NCI-H2227 treated with DMSO at 0.1 percent for 48 hours (cell line): ENCODE data around the gene MDFIC.

ENCODE experiments used
- DNase-seq: peaks from one replicate; lab custom pipeline; 2025; lab: John Stamatoyannopoulos, UW

The MDFIC gene

DNA sequence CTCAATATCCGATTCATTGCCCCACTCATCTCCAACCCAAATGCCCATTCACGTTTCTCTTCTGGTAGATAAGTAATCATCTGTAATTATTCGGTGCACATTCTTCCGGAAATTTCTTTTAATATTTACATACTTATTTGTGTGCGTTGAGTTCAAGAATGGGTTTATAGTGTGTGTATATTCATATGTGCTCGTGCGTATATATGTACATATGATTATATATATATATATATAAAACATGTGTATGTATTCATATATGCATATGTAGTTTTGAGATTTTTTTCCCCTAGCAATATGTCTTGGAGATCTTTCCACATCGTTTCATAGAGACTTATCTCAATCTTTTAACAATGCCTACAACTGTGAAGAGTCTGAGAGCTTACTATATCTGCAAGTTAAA, 118.2 kb downstream of the MDFIC start:
- no peak for DNase-seq

DNA sequence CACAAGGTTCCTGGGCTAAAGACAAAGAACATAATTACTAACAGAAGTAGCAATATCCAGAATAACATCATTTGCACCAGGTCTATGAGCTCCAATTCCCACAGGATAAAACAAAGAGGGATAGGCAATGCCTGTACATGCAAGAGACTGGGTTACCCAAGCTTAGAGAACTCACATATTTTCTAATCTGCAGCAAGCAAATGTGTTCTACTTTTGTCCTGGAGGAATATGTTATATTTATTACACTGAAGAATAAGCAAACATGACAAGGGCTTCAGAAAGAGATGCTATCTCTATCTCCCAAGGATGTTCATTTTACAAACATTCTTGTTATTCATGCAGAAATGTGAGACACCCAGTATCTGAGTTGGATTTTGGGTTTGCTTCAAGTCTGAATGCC, 118.6 kb downstream of the MDFIC start:
- no peak for DNase-seq

GRCh38 chr7:115042596-115042995, 120.7 kb downstream of the MDFIC start:
- no peak for DNase-seq

DNA sequence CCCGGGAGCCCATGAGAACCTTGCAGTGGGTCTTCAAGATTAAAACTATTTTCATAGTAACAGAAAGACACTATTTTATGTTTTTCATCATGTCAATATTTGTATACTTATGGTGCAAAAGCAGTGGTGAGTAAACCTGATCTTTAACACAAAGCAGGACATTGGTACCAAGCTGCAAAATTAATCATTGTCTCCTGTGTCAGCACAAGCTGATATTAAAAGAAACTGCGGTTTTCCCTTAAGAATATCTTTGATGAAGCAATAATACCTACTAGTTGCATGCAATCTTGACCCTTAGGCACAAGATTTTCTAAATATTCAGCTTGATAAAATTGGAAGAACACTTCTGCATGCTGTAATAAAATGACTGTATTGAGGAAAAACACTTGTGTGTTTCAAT, 121.7 kb downstream of the MDFIC start:
- DNase-seq, result no peak

GRCh38 chr7:115044224-115044623, 122.3 kb downstream of the MDFIC start:
- DNase-seq, result no peak

- DNase-seq, result no peak
Observed at GRCh38 chr7:115047958-115048720, 126.2 kb downstream of the MDFIC start.

DNA sequence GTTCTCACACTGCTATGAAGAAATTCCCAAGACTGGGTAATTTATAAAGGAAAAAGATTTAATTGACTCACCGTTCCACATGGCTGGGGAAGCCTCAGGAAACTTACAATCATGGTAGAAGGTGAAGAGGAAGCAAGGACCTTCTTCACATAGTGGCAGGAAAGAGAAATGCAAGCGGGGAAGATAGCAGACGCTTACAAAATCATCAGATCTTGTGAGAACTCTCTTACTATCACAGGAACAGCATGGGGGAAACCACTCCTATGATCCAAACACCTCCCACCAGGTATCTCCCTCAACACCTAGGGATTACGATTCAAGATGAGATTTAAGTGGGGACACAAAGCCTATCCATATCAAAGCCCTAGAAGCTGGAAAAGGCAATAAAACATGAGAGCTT, 130.8 kb downstream of the MDFIC start:
- DNase-seq, result no peak

GRCh38 chr7:115054478-115055065, 132.7 kb downstream of the MDFIC start:
- no peak for DNase-seq

DNA sequence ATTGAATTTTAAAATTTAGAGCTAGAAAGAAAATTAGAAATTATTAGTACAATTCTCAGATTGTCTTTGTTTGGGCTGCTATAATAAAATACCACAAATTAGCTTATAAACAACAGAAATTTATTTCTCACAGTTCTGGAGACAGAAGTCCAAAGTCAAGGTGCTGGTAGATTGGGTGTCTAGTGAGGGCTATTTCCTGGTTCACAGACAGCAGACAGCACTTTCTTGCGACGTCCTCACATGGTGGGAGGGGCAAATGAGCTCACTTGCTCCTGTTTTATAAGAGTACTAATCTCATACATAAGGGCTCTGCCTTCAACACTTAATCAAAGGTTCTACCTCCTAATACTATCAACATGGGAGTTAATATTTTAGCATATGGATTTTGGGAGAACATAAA, 134.1 kb downstream of the MDFIC start:
- DNase-seq, result no peak

DNA sequence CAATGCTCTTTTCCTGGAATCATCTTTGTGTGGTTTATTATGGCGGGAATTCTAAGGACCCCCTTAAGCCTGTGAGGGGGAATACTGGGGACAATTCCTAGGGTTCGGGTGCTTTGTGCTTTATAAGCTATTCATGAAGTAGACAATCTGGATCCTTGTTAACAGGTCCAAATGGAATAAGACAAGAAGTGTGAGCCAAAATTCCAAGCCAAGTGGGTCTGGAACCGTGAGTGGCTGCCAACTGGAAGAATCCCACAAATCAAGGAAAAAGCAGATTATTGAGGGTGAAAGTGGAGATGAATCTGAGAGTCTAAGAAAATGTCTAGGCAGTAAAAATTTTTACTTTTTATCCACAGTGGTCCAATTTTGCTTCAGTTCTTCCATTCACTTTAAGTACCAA, 136.8 kb downstream of the MDFIC start:
- DNase-seq, result no peak

DNA sequence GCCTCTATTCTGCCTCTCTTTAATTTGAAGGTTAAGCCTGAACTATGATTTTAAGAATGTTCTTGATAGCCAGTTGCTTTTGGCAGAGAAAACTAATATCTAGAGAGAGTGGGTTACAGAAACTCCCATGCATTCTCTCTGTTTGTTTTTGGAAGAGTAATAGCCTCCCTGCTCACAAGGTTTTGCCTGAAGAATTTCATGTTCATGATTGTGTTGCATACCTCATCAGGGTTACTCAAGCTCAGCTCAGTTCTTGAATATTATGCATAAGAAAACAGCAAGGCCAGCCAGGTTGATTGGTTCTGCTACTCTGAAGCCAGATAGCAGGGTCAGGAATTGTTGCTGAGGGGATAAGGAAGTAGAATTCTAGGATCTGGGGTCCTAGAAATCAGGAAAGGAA, 137.4 kb downstream of the MDFIC start:
- no peak for DNase-seq

- DNase-seq, result no peak
Observed at GRCh38 chr7:115060095-115060870, 138.4 kb downstream of the MDFIC start.

DNA sequence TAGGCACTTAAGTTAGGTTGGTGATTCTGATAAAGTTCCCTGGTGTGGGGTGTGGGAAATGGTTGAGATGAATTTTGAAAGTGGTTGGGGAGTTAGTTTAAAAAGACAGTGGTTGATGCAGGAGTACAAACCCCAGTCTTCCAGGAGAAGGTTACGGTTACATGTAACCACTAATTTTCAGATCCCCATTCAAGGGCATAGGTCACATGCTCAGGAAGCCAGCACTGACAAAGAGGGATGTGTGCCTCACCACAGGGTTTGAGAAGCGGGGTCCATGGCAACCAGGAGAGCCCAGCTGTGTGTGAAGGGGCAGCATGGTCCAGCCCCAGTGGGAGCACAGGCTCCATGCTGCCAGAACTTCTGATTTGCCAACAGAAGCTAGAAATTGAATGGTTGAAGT, 144.2 kb downstream of the MDFIC start:
- DNase-seq, result no peak

DNA sequence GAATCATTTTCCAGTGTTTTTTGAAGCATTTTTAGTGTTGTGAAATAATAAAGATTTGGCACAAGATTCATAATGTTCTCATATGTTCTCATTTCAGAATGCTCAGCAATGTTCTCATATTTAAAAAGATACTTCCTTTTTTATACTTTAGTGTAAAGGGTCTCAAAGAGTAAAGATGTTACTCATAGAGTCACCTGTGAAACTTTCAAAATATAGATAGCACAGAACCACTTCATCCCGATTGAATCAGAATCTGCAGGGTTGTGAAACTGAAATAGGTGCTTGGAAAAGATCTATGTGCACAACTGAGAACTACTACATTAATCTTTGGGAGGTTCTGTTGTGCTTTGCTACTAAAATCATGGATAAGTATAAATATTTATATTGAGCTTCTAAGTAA, 144.7 kb downstream of the MDFIC start:
- DNase-seq, result no peak

DNA sequence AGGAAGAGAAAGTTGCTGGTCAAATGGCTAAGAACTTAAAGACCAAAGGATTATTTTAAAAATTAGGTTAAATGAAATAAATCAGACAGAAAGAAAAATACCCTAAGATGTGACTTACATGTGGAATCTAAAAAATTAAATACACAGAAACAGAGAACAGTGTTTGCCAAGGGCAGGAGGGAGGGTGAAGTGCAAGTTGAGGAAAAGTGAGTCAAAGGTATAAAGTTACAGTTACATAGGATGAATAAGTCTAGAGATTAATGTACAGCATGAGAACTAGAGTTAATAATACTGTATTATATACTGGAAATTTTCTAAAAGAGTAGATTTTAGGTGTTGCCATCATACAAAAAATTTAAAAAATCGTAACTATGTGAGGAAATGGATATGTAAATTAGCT, 146.3 kb downstream of the MDFIC start:
- no peak for DNase-seq
